Effector CD8-positive, alpha-beta T cell (primary cell): ENCODE measurements around the gene STAM.

Source experiments
- DNase-seq: peaks from one replicate; lab custom pipeline; 2025; lab: John Stamatoyannopoulos, UW

Gene STAM

DNA sequence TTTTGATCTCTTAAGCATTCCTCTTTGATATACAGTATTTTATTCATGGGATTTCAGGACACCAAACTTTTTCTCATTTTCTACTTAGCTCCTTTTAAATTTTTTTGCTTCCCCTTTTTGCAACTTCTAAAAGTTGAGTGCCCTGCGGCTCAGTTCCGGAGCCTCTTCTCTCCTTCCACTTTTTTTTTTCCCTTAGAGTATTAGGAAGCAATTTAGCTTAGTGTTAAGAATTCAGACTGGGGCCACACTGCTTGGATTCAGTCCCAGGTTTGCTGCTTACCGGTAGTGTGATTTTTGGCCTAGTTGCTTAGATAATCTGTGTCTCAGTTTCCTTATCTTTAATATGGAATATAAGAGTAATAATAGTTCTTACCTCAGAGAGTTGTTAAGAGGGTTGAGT lies 3.4 kb downstream of the STAM start:
- DNase-seq = no peak

DNA sequence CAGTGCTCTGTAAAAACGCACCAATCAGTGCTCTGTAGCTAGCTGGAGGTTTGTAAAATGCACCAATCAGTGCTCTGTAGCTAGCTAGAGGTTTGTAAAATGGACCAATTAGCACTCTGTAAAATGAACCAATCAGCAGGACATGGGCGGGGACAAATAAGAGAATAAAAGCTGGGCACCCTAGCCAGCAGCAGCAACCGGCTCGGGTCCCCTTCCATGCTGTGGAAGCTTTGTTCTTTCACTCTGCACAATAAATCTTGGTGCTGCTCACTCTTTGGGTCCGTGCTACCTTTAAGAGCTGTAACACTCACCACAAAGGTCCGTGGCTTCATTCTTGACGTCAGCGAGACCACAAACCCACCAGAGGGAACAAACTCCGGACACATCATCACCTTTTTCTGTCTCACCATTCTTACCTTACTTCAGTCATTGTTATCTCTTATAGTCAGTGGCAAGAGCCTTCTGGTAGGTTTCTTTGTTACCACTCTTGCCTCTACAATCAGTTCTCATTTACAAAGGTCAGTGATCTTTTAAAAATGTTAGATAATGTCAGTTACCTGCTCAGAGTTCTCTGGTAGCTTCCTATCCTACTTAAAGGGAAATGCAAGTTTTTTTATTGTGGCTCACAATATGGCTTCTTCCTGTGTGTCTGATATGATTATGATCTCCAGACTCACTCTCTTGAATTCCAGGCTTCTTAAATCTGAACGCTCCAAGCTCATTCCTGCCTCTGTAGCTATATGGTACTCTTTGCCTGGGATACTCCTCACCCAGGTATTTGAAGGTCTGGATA lies 4.5 kb downstream of the STAM start:
- peak; percentile 2 for DNase-seq

DNA sequence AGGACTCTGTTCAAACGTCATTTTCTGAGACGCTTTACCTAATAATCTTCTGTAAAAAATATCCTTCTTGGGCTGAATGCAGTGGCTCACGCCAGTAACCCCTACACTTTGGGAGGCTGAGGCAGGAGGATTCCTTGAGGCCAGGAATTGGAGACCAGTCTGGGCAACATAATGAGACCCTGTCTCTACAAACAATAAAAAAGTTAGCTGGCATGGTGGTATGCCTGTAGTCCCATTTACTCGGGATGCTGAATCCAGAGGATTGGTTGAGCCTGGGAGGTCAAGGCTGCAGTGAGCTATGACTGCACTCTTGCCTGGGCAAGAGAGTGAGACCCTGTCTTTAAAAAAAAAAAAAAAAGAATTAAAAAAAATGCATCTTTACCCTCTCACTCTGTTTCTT lies 5.1 kb downstream of the STAM start:
- DNase-seq = no peak

DNA sequence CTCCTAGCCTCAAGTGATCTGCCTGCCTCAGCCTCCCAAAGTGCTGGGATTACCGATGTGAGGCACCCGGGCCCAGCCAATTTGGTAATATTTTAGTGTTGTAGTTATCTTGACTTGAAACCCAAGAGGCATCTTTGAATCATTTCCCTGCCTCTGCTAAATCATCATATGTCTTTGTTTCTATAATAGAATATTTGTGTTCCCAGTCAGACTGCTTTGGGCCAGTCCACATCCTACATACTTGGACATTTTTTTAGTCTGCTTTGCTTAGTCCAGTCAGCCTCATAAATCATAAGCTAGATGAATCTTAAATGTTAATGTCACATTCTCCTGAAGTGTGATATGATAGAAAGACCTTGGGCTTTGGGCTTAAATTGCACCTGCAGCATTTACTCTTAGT lies 5.9 kb downstream of the STAM start:
- DNase-seq = no peak

DNA sequence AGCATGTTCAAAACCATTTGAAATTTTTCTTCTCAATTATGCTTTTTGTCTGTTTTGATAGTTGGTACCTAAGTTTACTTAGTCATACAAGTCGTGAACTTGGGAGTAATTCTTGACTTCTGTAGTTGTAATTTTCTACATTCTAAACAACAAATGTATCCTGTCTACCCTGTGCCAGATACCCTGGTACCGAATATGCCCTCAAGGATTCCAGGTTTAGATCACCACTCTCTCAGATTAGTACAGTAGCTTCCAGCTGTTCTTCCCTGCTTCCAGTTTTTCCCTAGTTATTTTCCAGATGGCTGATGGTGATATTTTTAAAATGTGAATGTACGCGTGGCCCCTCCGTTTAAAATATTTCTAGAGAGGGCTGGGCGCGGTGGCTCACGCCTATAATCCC lies 6.5 kb downstream of the STAM start:
- no peak for DNase-seq

DNA sequence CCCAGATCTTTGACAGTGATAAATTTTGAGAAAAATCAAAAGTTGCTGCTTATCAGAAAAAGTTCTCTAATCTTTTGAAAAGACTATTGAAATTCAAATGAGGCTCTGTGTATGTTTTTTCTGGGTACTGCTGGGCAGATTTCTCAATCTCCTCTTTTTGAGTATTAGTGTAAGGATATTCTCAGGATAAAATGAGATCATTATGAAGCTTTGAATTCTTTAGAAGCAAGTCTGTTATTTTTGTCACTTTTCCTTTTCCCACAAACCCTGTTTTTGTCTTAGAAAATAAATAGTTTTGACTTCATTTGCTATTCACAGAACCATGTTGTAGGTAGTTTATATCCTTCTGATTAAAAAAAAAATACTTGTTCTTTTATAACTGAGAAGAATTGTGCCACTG lies 7.9 kb downstream of the STAM start:
- no peak for DNase-seq

DNA sequence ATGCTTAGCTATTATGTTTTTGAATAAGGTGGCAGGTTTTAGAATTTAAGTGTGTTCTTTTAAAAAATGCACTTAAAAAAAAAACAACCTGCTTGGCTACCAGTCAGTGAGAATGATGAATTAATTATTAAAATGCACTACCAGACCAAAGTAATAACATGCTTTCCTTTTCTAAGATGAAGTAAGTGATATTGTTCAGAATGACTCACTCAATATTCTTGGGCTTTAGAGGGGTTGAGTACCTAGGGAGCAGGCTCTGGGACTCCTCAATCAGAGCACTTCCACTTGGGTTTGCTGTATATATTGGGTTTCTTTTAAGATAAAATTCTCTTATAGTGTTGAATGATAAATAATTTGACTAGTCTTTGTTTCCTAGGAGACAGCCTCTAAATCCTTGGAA lies 8.6 kb downstream of the STAM start:
- no peak for DNase-seq

DNA sequence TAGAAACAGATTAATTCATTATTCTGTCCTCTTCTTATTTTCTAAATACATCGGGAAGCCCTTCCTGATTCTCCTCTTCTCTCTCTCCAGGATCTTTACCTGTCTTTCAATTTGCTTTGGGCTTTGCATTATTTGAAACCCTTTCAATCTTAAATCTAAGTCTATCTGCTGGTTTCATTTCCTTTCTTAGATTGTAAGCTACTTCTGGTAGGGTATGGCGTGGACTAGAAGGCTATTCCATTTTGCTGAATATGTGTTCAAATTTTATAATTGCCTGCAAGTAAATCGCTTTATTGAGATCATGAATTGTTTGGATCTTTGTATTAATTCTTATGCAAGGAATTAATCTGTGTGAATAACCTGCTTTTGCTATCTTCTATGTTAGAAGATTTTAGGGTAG lies 11.1 kb downstream of the STAM start:
- no peak for DNase-seq

DNA sequence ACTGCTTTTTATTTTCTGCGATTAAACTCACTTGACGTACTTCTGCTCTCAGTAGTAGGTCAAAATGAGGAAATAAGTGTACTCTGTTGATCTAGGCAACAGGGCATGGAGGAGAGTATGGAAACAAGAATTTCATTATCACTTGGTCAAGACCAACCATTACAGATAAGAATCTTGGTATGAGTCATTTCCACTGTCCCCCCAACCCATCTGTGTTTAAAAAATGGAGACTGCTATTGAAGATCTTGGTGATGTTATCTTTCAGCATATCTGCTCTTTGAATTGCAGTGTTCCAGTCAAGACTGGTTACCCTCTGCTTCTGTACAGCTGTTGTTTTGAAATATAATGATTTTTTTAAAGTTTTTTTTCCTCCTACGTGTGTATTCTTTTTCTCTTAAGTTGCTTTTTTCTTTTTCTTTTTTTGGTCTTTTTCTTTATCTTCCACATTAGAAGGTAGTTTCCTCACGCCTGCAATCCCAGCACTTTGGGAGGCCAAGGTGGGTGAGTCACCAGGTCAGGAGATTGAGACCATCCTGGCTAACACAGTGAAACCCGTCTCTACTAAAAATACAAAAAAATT lies 11.7 kb downstream of the STAM start:
- no peak for DNase-seq

DNA sequence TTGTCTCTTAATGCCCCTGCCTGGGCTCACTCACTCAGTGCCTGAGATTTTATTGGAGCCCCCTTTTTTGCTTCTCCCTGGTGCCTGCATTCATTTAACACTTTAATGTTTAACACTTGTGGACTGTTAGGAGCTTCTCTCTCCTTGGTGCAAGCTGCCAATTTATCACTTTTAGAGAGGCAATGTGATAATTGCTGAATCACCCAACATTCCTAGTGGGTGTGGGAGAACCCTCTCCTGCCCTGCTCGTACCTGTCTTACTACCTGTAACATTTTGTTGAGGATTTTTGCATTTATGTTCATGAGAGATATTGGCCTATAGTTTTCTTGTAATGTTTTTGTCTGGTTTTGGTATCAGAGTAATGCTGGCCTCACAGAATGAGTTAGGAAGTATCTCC lies 13.2 kb downstream of the STAM start:
- no peak for DNase-seq

DNA sequence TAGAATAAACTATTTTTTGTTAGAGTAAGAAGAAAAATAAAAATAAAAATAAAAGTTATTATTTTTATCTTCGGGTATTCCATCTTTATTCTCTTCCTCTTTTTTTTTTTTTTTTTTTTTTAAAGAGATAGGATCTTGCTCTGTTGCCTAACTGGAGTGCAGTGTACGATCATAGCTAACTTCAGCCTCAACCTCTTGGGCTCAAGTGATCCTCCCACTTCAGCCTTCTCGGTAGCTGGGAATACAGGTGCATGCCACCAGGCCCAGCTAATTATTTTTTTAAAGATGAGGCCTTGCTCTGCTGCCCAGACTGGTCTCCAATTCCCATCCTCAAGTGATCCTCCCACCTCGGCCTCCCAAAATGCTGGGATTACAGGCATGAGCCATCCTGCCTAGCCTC lies 15.4 kb downstream of the STAM start:
- no peak for DNase-seq

DNA sequence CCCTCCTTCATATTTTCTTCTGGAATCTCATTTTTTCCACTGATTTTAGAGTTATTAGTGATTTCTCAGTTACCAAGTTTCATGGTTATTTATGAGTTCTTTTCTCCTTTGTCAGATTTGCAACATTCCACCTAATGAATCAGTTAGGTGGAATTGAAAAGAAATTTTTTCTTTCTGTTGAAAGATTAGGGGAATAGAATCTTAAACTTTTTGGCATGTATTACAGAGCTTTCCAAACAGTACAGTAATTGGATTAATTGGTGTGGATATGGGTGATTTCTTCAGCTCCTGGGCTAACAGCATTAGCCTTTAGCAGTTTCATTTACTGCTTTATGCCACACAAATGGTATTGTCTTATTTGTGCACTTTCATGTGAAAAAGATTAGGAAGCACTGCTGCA lies 17.0 kb downstream of the STAM start:
- DNase-seq = no peak

DNA sequence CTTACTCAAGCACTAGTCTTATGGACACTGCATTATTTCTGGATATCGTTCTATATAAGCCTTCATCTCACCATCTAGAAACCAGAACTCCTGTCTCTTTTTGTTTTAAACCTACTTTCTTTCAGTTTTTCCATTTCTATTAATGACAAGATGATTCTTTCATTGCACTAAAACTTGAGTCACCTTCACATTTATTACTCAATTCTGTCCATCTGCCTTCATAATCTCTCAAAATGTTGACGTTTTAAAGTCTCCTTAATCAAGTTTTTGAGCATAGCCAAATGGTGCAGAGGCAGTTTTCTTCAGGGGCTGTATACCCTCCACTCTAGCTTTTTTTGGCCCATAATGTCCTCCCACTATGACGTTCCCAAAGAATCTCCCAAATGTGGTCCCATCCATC lies 17.6 kb downstream of the STAM start:
- no peak for DNase-seq

DNA sequence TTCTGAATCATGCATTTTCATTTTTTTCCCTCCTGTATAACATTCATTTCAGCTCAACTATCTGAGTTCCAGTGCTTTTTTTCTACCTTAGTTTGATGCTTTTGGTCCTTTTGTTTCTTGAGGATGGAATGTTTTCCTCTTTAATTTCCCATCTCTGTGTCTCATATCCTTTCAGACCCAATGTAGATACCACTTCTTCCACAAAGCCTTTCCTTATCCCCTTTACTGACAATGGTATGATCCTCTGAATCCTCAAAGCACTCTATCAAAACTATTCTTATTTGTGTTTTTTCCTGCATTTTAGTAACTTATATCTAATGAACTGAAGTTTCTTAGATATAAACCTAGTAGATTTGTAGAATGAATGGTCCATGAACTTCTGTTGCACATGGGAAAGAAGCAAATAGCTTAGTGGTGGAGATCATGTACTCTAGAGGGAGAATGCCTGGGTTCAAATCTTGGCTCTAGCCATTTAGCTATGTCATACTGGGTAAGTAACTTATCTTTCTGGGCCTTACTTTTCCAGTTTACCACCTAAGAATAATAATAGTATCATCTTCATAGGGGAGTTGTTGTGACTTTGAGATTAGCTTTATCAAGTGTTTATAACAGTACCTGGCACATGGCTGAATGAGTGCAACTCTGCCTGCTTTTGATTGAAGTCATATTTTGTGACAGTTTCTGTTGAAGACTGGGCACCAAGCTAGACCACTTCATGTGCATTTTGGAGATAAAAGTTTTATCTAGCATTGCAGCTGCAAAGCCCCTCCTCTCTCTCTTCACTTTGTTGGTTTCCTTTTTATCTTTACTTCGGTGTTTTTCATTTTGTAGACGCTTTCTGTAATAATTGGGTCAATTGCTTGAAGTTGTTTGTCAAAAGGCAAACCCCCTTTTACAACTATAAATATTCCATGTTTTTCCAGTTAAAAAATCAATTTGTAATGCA lies 18.5 kb downstream of the STAM start:
- DNase-seq = no peak

DNA sequence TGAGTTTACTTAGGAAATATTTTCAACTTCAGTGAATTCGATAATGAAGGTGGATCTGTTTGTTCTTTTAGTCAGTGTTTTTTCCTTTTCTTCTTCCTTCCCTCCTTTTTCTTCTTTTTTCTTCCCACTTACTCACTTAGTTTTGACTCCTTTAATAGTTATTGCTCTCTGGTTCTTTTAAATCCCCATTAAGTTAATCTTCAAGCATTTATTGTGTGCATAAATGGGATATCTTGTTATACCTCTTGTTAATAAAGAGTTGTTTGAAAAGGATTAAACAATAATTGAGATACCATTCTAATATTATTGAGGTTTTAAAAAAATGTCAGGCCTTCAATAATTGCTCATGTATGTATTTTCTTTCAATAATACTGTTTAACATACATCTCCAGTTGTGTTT lies 19.5 kb downstream of the STAM start:
- no peak for DNase-seq

DNA sequence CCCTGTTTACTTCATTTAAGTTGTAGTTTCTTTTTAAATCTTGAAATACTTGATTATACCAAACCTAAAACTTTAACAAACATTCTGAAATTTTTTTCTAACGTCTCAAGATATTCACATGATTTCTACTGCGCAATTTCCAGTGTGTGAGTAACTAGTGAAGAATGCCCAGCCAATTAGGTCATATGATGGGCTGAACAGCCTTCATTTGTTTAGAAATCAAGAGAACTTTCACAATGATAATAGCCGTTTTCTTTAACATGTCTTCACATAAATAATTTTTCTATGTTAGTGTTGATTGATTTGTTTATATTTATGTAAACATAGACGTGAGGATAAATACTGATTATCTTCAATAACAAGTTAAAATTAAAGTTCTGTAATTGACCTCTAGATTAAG lies 21.8 kb downstream of the STAM start:
- DNase-seq = no peak

DNA sequence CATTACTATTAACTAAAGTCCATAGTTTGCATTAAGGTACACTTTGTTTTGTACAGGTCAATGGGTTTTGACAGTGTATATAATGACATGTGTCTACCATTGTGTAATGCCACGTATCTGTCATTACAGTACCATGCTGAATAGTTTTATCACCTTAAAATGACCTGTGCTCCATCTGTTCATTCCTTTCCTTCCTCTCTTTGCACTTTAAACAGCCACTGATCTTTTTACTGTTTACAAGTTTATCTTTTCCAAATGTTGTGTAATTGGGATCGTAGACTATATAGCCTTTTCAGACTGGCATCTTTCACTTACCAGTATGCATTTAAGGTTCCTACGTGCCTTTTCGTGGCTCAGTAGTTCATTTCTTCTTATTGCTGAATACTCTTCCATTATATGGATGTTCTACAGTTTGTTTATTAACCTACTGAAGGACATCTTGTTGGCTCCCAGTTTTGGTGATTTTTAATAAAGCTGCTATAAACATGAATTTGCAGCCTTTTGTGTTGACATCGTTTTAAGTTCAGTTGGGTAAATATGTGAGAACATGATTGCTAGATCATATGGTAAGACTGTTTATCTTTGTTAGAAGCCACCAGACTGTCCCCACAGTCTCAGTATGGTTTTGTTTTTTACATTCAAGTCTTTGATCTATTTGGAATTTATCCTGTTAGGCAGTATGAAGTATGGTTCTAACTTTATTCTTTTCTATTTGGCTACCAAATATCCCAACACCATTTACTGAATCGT lies 24.7 kb downstream of the STAM start:
- DNase-seq = no peak

DNA sequence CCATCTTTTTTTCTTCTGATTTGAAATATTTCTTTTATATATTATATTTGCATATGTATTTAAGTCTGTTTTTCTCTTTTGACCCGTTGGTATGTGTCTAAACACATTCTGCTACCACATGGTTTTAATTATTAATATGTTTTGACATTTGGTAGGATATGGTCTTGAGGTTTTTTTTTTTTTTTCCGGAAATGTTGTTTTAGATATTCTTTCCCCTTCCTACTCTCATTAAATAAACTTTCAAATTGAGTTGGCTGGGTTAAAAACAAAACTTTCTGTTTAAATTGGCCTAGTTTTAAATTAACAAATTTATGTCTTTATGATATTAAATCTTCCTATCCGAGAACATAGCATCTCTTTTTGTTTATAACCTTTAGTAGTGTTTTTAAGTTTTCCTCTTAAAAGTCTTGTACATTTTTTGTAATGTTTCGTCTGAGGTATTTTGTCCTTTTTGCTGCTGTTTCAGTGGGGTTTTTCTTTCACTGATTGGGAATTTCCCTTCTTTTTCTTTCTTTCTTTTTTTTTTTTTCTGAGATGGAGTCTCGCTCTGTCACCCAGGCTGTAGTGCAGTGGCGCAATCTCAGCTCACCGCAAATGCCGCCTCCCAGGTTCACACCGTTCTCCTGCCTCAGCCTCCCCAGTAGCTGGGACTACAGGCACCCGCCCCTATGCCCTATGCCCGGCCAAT lies 25.4 kb downstream of the STAM start:
- no peak for DNase-seq

DNA sequence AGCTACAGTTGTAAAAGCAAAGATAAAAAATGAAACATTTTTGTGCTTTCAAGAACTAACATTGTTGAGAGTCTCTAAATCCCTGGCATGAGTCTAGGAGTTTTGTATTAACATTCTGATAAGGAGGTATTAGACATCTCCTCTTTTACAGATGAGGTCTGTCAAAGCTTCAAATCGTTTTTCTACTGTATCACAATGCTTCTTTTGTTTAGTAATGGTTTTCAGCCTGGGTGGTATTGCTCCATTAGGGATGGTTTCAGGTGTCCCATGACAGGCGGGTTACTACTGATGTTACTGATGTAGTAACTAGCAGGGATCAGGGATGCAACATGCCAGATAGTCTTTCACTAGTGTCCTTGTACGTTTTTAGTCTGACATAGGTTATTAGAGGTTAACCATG lies 27.4 kb downstream of the STAM start:
- no peak for DNase-seq

DNA sequence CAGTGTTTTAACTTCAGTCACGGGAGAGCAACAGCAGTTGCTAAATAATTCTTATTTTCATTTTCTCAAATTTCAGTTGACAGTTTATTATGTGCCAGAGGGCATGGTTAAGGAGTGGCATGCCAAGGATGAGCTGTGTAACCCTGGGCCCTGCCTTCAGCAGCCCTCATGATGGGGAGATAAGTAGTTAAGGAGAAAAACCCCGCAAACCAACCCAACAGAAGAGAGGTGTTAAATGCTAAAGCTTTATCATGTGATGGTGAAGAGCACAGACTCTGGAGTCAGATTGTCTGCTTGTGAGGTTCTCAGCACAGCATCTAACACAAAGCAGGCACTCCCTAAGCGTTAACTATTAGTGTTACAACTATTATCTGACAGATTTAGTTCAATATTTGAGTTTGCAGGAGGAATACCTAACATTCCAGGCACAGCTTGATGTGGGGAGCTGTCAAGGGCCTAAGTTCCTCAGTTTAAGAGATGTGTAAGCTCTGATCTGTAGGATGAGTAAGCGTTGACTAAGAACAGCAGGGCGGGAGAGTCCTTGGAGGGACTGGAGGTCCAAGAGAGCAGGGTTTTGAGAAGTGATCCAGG lies 29.6 kb downstream of the STAM start:
- DNase-seq = no peak

DNA sequence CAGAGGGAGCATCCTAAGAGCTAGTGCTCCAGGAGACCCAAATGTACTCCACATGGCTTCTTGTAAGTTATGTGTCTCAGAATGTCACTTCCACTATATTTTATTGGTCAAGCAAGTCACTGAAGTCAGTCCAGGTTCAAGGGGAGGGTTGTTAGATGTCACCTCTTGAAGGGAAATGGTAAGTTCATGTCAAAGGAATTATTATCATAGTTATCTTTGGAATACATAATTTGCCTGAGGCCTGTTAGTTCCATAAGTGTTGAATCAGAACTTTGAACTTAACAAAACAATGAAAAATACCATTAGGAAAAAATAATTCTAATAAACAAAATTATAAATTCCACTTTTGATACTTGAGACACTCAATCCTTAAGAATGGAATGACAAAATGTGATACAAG lies 30.6 kb downstream of the STAM start:
- no peak for DNase-seq
